GM20000 (cell line): ENCODE data around the gene ISCU.

ENCODE experiments used
- DNase-seq: peaks from one replicate; pipeline ENCODE4 v3.0.0; 2012; ENCODE audit warnings: low spot score
- TF ChIP-seq, protein P1 (sequence below): IDR thresholded peaks from 2 replicates; pipeline ENCODE4 v1.5.1; 2012; ENCODE audit warnings: mild to moderate bottlenecking, control low read depth; ENCODE audit errors: extremely low read depth, missing control alignments

The ISCU gene

DNA sequence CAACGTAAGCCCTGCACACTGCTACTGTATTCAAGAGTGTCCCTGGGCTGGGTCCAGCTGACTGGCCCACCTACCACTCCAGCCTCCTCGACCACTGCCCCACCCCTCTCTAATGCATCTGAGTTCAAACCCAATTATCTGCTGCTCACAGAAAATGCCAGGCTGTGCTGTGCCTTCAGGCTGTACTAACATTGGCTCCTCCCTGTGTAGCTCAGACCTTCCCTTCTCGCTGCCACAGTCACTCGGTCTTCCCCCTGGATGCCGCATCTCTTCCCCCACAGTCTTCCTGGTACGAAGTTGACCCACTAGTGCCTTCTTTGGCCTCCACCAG, 35.3 kb upstream of the ISCU start:
- no peak for DNase-seq
- TF ChIP-seq, protein P1, sequence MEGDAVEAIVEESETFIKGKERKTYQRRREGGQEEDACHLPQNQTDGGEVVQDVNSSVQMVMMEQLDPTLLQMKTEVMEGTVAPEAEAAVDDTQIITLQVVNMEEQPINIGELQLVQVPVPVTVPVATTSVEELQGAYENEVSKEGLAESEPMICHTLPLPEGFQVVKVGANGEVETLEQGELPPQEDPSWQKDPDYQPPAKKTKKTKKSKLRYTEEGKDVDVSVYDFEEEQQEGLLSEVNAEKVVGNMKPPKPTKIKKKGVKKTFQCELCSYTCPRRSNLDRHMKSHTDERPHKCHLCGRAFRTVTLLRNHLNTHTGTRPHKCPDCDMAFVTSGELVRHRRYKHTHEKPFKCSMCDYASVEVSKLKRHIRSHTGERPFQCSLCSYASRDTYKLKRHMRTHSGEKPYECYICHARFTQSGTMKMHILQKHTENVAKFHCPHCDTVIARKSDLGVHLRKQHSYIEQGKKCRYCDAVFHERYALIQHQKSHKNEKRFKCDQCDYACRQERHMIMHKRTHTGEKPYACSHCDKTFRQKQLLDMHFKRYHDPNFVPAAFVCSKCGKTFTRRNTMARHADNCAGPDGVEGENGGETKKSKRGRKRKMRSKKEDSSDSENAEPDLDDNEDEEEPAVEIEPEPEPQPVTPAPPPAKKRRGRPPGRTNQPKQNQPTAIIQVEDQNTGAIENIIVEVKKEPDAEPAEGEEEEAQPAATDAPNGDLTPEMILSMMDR: no peak

DNA sequence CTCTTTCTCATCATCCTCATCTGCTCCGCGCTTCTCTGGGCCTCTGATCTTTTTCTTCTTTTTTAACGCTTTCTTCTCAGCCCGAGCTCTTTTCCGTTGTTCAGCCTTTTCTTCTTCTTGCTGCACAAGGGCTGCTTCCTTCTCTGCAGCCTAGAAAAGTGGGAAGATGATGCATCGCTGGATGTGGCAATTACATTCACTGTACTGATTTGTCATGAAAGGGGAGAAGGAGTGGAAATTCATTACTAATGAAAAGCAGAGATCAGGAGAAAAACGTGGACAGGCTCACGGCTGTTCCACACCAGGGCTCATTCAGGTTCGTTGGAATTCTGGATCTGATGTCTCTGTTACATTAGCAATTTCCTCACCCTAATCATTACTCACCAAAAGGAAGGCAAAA, 32.2 kb upstream of the ISCU start:
- TF ChIP-seq, protein P1: no peak
- DNase-seq: no peak

DNA sequence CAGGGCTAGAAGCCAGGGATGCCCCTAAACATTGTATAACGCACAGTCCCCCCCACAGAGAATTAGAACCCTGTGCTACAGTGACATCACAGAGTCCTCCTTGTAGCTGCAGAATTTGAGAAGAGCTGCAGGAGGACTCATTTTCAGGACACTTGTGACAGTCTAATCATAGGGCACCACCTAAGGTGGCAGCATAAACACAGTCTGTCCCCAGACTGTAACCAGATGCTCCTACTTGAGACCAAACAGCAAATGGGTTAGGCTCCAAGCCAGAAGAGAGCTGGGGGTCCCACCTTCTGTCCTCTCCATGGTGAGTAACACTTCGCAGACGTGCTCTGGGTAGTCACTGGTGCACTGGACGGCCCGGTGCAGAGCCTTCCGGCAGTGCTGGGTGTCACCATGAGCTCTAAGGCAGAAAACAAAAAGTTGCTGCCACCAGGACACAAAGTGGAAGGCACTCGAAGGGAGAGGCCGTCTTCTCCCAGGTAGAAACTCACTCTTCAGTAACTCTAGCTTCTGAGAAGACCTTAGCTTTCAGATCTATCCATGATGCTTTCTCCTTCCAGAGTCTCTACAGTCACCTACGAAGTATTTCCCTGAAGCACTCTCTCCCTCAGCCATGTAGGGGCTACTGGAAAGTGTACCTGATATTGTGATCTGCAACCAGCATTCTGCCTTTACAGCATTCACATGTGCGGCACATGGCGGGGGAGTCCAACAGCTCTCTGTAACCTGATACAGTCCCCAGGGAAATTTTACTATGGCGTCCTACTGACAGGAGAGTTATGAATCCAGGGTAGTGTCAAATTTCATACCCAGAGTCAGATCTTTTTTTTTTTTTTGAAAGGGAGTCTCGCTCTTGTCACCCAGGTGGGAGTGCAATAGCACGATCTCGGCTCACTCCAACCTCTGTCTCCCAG, 30.2 kb upstream of the ISCU start:
- TF ChIP-seq, protein P1: no peak
- DNase-seq: no peak

DNA sequence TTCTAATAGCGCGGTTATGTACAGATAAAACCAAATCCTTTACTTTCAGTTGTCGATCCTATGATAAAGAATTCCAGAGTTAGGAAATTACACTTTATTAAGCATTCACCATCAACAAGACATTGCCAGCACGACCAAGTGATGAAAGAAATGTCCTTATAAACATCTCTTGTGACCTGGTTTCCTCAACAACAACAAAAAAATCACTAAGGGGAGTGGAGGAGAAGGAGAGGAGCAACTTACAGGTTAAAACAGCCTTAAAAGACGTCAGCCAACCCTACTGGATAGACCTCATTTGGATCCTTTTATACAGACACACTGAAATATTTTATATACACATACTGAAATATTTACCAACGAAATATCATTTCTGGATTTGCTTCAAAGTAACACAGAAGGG, 24.2 kb upstream of the ISCU start:
- TF ChIP-seq, protein P1: no peak
- no peak for DNase-seq

DNA sequence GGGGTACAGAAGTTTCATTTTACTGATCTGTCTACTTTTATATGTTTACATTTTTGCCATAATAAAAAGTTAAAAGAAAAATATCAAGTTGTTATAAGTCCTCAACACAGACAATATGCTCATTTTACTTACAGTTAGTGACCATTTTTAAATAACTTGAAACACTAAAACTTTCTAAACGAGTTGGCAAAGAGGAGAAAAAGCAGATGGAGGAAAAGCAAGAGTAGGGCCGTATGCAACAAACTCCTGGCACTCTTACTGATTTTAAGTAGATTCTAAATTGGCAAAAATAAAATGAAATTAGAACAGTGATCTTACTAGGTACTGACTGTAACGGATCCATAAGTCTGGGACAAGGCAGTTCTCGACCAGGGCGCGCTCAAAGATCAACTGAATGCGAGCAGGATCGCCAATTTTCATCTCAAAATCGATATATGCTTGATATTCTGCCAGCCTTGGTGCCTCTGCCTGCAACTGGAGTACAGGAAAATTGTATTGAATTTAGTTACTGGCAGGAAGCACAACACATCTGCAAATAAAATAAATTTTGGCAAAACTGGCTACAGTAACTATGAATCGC, 23.7 kb upstream of the ISCU start:
- DNase-seq: no peak
- TF ChIP-seq, protein P1: no peak

DNA sequence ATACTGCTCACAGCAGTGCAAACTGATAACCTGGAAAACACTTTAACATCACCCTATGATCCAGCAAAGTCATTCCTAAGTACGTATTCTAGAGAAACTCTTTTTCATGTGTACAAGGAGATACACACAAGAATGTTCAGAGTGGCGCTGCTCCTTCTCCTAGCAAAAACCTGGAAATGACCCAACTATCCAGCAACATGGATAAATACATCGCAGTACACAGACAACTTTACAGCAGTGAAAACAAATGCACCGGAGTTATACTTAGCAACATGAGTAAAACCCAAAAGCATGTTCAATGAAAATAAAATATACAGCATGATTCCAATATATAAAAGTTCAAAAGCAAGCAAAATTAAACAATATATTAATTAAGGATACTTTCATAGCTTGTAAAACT, 20.1 kb upstream of the ISCU start:
- TF ChIP-seq, protein P1: no peak
- no peak for DNase-seq

DNA sequence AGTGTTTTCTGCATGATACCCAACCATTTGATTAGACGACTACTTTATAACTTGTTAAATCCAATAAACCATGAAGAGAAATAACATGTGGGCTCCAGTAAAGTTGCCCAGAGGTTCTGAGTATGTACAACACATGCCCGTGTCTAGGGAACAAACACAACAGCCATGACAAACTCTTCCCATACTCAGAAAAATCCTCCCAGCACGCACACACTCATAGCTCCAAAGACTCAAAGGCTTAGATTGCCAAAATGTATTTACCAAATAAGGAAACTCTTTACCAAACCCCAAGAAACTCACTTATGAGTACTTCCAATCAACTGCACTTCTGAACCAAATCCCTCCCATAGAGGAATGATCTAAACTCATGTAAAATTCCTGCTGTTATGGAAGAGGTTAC, 18.7 kb upstream of the ISCU start:
- DNase-seq: no peak
- TF ChIP-seq, protein P1: no peak
